H9 (cell line): ENCODE results near the gene AIMP1. TPM values are rescaled to one million over a fixed set of nuclear protein-coding genes. Genes with fewer than 3 reads are reported as not detected.
"Not testable (repeated sequence)": the region's sequence is repeated elsewhere in the genome, so short reads cannot be mapped to it uniquely, and the experiment has no call there.

ENCODE experiments used
- DNase-seq: peaks from one replicate; pipeline ENCODE4 v3.0.0-alpha.2; 2017
- H2AFZ ChIP-seq: one replicate; pipeline ENCODE4 v1.6.1; 2013; ENCODE audit warnings: mild to moderate bottlenecking, low read length, control low read depth, moderate library complexity
- H2AK5ac ChIP-seq: 2 replicates; pipeline ENCODE4 v1.6.1; 2013; ENCODE audit warnings: low read length, control low read depth, mixed read lengths; ENCODE audit not compliant: insufficient read length
- H2BK120ac ChIP-seq: one replicate; pipeline ENCODE4 v1.6.1; 2013; ENCODE audit warnings: low read depth, mild to moderate bottlenecking, low read length, control low read depth, inconsistent platforms; ENCODE audit not compliant: poor library complexity, severe bottlenecking
- H2BK12ac ChIP-seq: 2 replicates; pipeline ENCODE4 v1.6.1; 2013; ENCODE audit warnings: low read length, control low read depth, mixed read lengths, low read depth; ENCODE audit not compliant: insufficient read length
- H2BK15ac ChIP-seq: 2 replicates; pipeline ENCODE4 v1.6.1; 2013; ENCODE audit warnings: low read depth, low read length, control low read depth
- H2BK20ac ChIP-seq: one replicate; pipeline ENCODE4 v1.6.1; 2013; ENCODE audit warnings: low read depth, mild to moderate bottlenecking, low read length, control low read depth, inconsistent platforms; ENCODE audit not compliant: poor library complexity, severe bottlenecking
- H2BK5ac ChIP-seq: 2 replicates; pipeline ENCODE4 v1.6.1; 2013; ENCODE audit warnings: low read length, control low read depth, mixed read lengths; ENCODE audit not compliant: insufficient read length
- H3K14ac ChIP-seq: 2 replicates; pipeline ENCODE4 v1.6.1; 2013; ENCODE audit warnings: low read length, control low read depth; ENCODE audit not compliant: insufficient read depth
- H3K18ac ChIP-seq: 2 replicates; pipeline ENCODE4 v1.6.1; 2013; ENCODE audit warnings: low read depth, mild to moderate bottlenecking, mixed read lengths, low read length, control low read depth; ENCODE audit not compliant: insufficient read length
- H3K23ac ChIP-seq: 2 replicates; pipeline ENCODE4 v1.6.1; 2013; ENCODE audit warnings: low read length, control low read depth, mixed read lengths, low read depth; ENCODE audit not compliant: insufficient read length
- H3K23me2 ChIP-seq: 2 replicates; pipeline ENCODE4 v1.6.1; 2013; ENCODE audit warnings: low read depth, mild to moderate bottlenecking, mixed read lengths, low read length, control low read depth; ENCODE audit not compliant: insufficient read length, poor library complexity, severe bottlenecking
- H3K27ac ChIP-seq: 2 replicates; pipeline ENCODE4 v1.5.1; 2013; ENCODE audit warnings: low read length, control low read depth, mixed read lengths, low read depth; ENCODE audit not compliant: insufficient read length
- H3K27me3 ChIP-seq: 2 replicates; pipeline ENCODE4 v1.6.1; 2013; ENCODE audit warnings: low read length, control low read depth, inconsistent platforms; ENCODE audit not compliant: insufficient read depth
- H3K4ac ChIP-seq: 2 replicates; pipeline ENCODE4 v1.6.1; 2013; ENCODE audit warnings: low read depth, mild to moderate bottlenecking, control low read depth, inconsistent platforms, low read length, moderate library complexity
- H3K4me1 ChIP-seq: 2 replicates; pipeline ENCODE4 v1.6.1; 2013; ENCODE audit warnings: low read length, control low read depth, inconsistent platforms; ENCODE audit not compliant: insufficient read depth
- H3K4me2 ChIP-seq: 2 replicates; pipeline ENCODE4 v1.6.1; 2013; ENCODE audit warnings: low read length, control low read depth, mixed read lengths; ENCODE audit not compliant: insufficient read length, insufficient read depth
- H3K56ac ChIP-seq: 2 replicates; pipeline ENCODE4 v1.6.1; 2013; ENCODE audit warnings: low read depth, mild to moderate bottlenecking, mixed read lengths, low read length, control low read depth; ENCODE audit not compliant: insufficient read length
- H3K79me1 ChIP-seq: 2 replicates; pipeline ENCODE4 v1.6.1; 2013; ENCODE audit warnings: low read depth, mild to moderate bottlenecking, moderate library complexity, low read length, control low read depth, inconsistent platforms; ENCODE audit not compliant: insufficient read depth, poor library complexity, severe bottlenecking
- H3K79me2 ChIP-seq: 2 replicates; pipeline ENCODE4 v1.6.1; 2013; ENCODE audit warnings: low read length, control low read depth, inconsistent platforms; ENCODE audit not compliant: insufficient read depth
- H3K9ac ChIP-seq: 2 replicates; pipeline ENCODE4 v1.6.1; 2013; ENCODE audit warnings: low read length, control low read depth, mixed read lengths; ENCODE audit not compliant: insufficient read length; ENCODE audit errors: extremely low read depth
- H3K9me3 ChIP-seq: one replicate; pipeline ENCODE4 v1.6.1; 2013; ENCODE audit warnings: low read depth, low read length, inconsistent platforms; ENCODE audit not compliant: control insufficient read depth
- H3T11ph ChIP-seq: one replicate; pipeline ENCODE4 v1.6.1; 2013; ENCODE audit warnings: mild to moderate bottlenecking, low read length, control low read depth, inconsistent platforms
- H4K20me1 ChIP-seq: one replicate; pipeline ENCODE4 v1.6.1; 2013; ENCODE audit not compliant: control insufficient read depth, insufficient read length, insufficient read depth
- H4K5ac ChIP-seq: 2 replicates; pipeline ENCODE4 v1.6.1; 2013; ENCODE audit warnings: low read depth, mild to moderate bottlenecking, mixed read lengths, low read length, control low read depth; ENCODE audit not compliant: insufficient read length
- H4K8ac ChIP-seq: replicated peaks from 2 replicates; pipeline ENCODE4 v1.6.1; 2013; ENCODE audit warnings: low read length, control low read depth, mixed read lengths, low read depth; ENCODE audit not compliant: insufficient read length
- H4K91ac ChIP-seq: 2 replicates; pipeline ENCODE4 v1.6.1; 2013; ENCODE audit warnings: low read depth, mild to moderate bottlenecking, moderate library complexity, mixed read lengths, low read length, control low read depth; ENCODE audit not compliant: insufficient read length
- H3K27ac Mint-ChIP-seq, 3 experiments: 2 replicates in 2 of 3; 3 replicates in 1 of 3; pipeline ENCODE4 v1.8.0; 2020 to 2021; ENCODE audit warnings: mixed read lengths in 3 of 3, mild to moderate bottlenecking in 1 of 3, moderate library complexity in 1 of 3
- H3K27me3 Mint-ChIP-seq: 2 replicates; pipeline ENCODE4 v1.8.0; 2021; ENCODE audit warnings: low read depth, mild to moderate bottlenecking, moderate library complexity, mixed read lengths
- H3K36me3 Mint-ChIP-seq, 3 experiments: 2 replicates in 2 of 3; 3 replicates in 1 of 3; pipeline ENCODE4 v1.8.0; 2020 to 2021; ENCODE audit warnings: low read depth in 3 of 3, mixed read lengths in 3 of 3; ENCODE audit not compliant: insufficient read depth in 1 of 3
- H3K4me1 Mint-ChIP-seq, 2 experiments: 2 replicates each; pipeline ENCODE4 v1.8.0; 2020; ENCODE audit warnings: mixed read lengths in 2 of 2
- H3K4me3 Mint-ChIP-seq, 2 experiments: 2 replicates in 1 of 2; 3 replicates in 1 of 2; pipeline ENCODE4 v1.8.0; 2020 to 2021; ENCODE audit warnings: mild to moderate bottlenecking in 2 of 2, mixed read lengths in 2 of 2, moderate library complexity in 1 of 2
- H3K9me3 Mint-ChIP-seq, 2 experiments: 2 replicates in 1 of 2; 3 replicates in 1 of 2; pipeline ENCODE4 v1.8.0; 2020; ENCODE audit warnings: mild to moderate bottlenecking in 2 of 2, mixed read lengths in 2 of 2, moderate library complexity in 1 of 2
- CTCF ChIP-seq: fragments of 200-600 bp; sonication (generic); conservative IDR thresholded peaks from 3 replicates; pipeline ENCODE4 v1.8.0; 2021; ENCODE audit warnings: antibody characterized with exemption, mild to moderate bottlenecking
- WGBS: extraction: QIAGEN DNeasy Blood & Tissue Kit; methylation state at CpG from one replicate; pipeline ENCODE4 v1.1.7; 2013; ENCODE audit warnings: missing lambda C conversion rate, low lambda C conversion rate, mixed read lengths; ENCODE audit not compliant: insufficient read length; ENCODE audit errors: extremely low coverage; 5-methylcytosine and 5-hydroxymethylcytosine counted together
- total RNA-seq: library from RNA; stranded (reverse); gene quantifications from 2 replicates; pipeline ENCODE4 v1.2.1, GENCODE V29; 2021

AIMP1 gene
- total RNA-seq, 1 experiment from 2014 or later = 36.8 TPM

DNA sequence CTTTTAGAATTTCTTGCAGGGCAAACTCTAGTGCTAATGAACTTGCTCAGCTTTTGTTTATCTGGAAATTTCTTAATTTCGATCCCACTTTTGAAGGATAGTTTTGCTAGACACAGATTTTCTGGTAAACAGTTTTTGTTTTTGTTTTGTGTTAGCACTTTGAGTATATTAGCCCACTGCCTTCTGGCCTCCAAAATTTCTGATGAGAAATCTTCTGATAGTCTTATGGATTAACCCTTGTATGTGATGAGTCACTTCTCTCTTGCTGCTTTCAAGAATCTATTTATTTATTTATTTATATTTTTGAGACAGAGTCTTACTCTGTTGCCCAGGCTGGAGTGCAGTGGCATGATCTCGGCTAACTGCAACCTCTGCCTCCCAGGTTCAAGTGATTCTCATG, 79.2 kb downstream of the AIMP1 start:
- Histone ChIP-seq H2AFZ (no peak overlapping the region), H4K5ac (no peak overlapping the region), H2BK15ac (no peak overlapping the region), H3K27me3 (no peaks in the 10 kb centered on the region), H3K14ac (no peak overlapping the region), H3K56ac (no peak overlapping the region), H3K79me1 (no peaks in the 10 kb centered on the region), H2BK120ac (no peak overlapping the region), H3K18ac (no peak overlapping the region), H3K23ac (no peak overlapping the region), H3T11ph (no peak overlapping the region), H3K9me3 (no peaks in the 10 kb centered on the region), H2AK5ac (no peak overlapping the region), H3K23me2 (no peaks in the 10 kb centered on the region), H3K4me1 (no peaks in the 10 kb centered on the region), H4K91ac (no peak overlapping the region), H2BK12ac (no peak overlapping the region), H3K4me2 (no peak overlapping the region), H2BK5ac (no peak overlapping the region), H3K79me2 (no peaks in the 10 kb centered on the region), H4K20me1 (no peaks in the 10 kb centered on the region), H3K27ac (no peak overlapping the region), H2BK20ac (no peak overlapping the region), H3K9ac (no peak overlapping the region), H4K8ac (no peak overlapping the region), H3K4ac (no peak overlapping the region)
- DNase-seq = no peak
- Mint-ChIP-seq H3K27ac (no peak overlapping the region), H3K9me3 (peaks cover 23 to 27% of the 10 kb centered on the region in 2 experiments), H3K36me3 (peaks cover 3 to 23% (median 13%) of the 10 kb centered on the region in 3 experiments; a peak in 6 of 7 replicates), H3K4me3 (no peak overlapping the region), H3K27me3 (no peaks in the 10 kb centered on the region), H3K4me1 (no peaks in the 10 kb centered on the region)
- no CpG with 5 or more reads among the region's 2 CpGs for WGBS
- TF ChIP-seq CTCF = no peak

DNA sequence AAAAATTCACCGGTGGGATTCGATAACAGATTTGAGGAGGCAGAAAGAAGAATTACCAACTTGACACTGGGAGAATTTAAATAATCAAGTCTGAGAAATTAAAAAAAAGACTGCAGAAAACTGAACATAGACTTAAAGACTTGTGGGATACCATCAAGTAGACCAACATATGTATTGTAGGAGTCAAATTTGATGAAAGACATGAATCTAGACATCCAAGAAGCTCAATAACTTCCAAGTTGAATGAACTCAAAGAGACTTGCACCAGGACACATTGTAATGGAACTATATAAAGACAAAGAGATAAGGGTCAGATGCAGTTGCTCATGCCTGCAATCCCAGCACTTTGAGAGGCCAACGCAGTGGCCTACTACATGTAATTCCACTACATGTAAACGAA, 82.5 kb downstream of the AIMP1 start:
- H3K23me2 ChIP-seq, H2AK5ac ChIP-seq, H3T11ph ChIP-seq, H3K79me2 ChIP-seq, H3K4ac ChIP-seq, H4K20me1 ChIP-seq, H3K27ac ChIP-seq, H3K4me2 ChIP-seq, H3K4me3 Mint-ChIP-seq, DNase-seq, H3K27ac Mint-ChIP-seq, H2BK12ac ChIP-seq, H3K18ac ChIP-seq, H3K14ac ChIP-seq, H3K27me3 ChIP-seq, H3K23ac ChIP-seq, H2AFZ ChIP-seq, H4K5ac ChIP-seq, H4K91ac ChIP-seq, H2BK5ac ChIP-seq, H3K27me3 Mint-ChIP-seq, H3K4me1 ChIP-seq, H4K8ac ChIP-seq, H3K9ac ChIP-seq, H3K56ac ChIP-seq, H2BK15ac ChIP-seq, H3K79me1 ChIP-seq, H3K4me1 Mint-ChIP-seq, H2BK20ac ChIP-seq, H2BK120ac ChIP-seq, H3K9me3 ChIP-seq: not testable (repeated sequence)
- H3K9me3 Mint-ChIP-seq = peaks cover 27 to 31% of the 10 kb centered on the region in 2 experiments
- WGBS = no CpG with 5 or more reads among the region's 4 CpGs
- peaks cover 3 to 23% (median 13%) of the 10 kb centered on the region in 3 experiments; a peak in 6 of 7 replicates for H3K36me3 Mint-ChIP-seq
